ENCODE results near the gene DSEL. TPM values are rescaled to one million over a fixed set of nuclear protein-coding genes. Genes with fewer than 3 reads are reported as not detected.

DSEL gene
- total and polyA plus RNA-seq, 10 donors: 0.22 to 8.0 (median 4.7) TPM

DNA sequence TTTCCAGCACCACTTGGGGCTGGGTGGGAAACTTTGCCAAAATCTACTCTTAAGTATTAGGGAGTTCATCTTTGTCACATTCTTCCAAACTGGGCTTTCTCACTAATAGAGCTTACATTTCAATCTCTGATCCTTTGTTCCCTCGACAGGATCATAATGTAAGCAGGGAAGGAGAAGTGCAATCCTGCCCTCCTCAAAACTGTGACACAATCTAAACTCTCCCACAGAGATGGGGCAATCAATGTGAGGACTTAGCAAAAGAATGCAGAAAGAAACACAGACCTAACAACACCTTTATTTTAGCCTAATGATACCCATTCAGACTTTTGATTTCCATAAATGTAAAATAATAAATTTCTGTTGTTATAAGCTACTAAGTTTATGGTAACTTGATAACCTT lies 40.8 kb downstream of the DSEL start:
- TF ChIP-seq POLR2AphosphoS5 (IDR thresholded peaks at IDR 0.05) (no peak), CTCF (IDR thresholded peaks at IDR 0.05 in 8 of 11, conservative IDR thresholded peaks at IDR 0.05 in 3 of 11) (no peak), POLR2A (IDR thresholded peaks at IDR 0.05) (no peak)
- no peaks in the 10 kb centered on the region for H3K36me3 ChIP-seq
- no peak overlapping the region for H3K4me3 ChIP-seq
- H3K4me1 ChIP-seq: no peaks in the 10 kb centered on the region
- no peak for DNase-seq
- 25 to 50% (median 37%) methylated on average over 1 of the region's 1 CpG for WGBS, 5 donors
- intact Hi-C loops (cut with DNase I; ENCODE audit: low total_unique reads): no loop called here
- peaks cover 0 to 4% (median 0%) of the 10 kb centered on the region in 8 donors for H3K9me3 ChIP-seq
- no peak overlapping the region for H3K27ac ChIP-seq
- H3K27me3 ChIP-seq (replicated peaks in 1 of 7): no peaks in the 10 kb centered on the region

GRCh38 chr18:67468038-67468437 lies 48.5 kb downstream of the DSEL start:
- Histone ChIP-seq H3K27me3 (replicated peaks in 1 of 7) (no peaks in the 10 kb centered on the region), H3K4me1 (no peaks in the 10 kb centered on the region), H3K4me3 (no peak overlapping the region), H3K27ac (no peak overlapping the region), H3K36me3 (no peaks in the 10 kb centered on the region), H3K9me3 (peaks cover 0 to 8% (median 0%) of the 10 kb centered on the region in 8 donors)
- no peak for TF ChIP-seq CTCF (IDR thresholded peaks at IDR 0.05 in 8 of 11, conservative IDR thresholded peaks at IDR 0.05 in 3 of 11)
- TF ChIP-seq POLR2A (IDR thresholded peaks at IDR 0.05): no peak
- TF ChIP-seq POLR2AphosphoS5 (IDR thresholded peaks at IDR 0.05): no peak
- DNase-seq: no peak
- intact Hi-C loops (cut with DNase I; ENCODE audit: low total_unique reads): no loop called here

GRCh38 chr18:67467188-67467587 lies 49.3 kb downstream of the DSEL start:
- peaks cover 0 to 12% (median 0%) of the 10 kb centered on the region in 8 donors for H3K9me3 ChIP-seq
- H3K27me3 ChIP-seq (replicated peaks in 1 of 7): no peaks in the 10 kb centered on the region
- no peak overlapping the region for H3K4me3 ChIP-seq
- no peak for DNase-seq
- no peaks in the 10 kb centered on the region for H3K4me1 ChIP-seq
- H3K36me3 ChIP-seq: no peaks in the 10 kb centered on the region
- WGBS, 5 donors: 64 to 85% (median 70%) methylated on average over 1 of the region's 1 CpG
- TF ChIP-seq POLR2A (IDR thresholded peaks at IDR 0.05) (no peak), CTCF (IDR thresholded peaks at IDR 0.05 in 8 of 11, conservative IDR thresholded peaks at IDR 0.05 in 3 of 11) (no peak), POLR2AphosphoS5 (IDR thresholded peaks at IDR 0.05) (no peak)
- no peak overlapping the region for H3K27ac ChIP-seq
- intact Hi-C loops (cut with DNase I; ENCODE audit: low total_unique reads): no loop called here

DNA sequence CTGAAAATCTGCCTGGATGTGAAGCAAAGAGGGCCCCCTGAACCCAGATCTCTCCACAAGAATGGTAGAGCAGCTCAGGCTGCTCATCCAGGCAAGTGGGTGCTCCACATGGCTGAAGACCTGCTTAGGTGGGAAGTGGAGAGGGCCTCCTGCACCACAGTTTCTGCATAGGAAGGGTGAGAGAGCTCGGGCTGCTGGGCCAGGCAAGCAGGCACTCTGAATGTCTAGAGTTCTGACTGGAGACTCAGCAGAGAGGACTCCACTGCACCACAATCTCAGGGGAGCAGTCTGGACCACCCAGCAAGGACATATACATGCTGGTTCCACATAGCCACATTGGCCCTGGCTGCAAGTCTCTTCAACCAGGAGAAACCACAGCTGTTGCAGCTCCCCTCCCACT lies 52.0 kb downstream of the DSEL start:
- Histone ChIP-seq H3K9me3 (peaks cover 0 to 12% (median 0%) of the 10 kb centered on the region in 8 donors), H3K4me1 (no peaks in the 10 kb centered on the region), H3K27ac (no peak overlapping the region), H3K27me3 (replicated peaks in 1 of 7) (no peaks in the 10 kb centered on the region), H3K36me3 (no peaks in the 10 kb centered on the region), H3K4me3 (no peak overlapping the region)
- intact Hi-C loops (cut with DNase I; ENCODE audit: low total_unique reads): no loop called here
- peak; percentile 52 for DNase-seq
- TF ChIP-seq CTCF (IDR thresholded peaks at IDR 0.05 in 8 of 11, conservative IDR thresholded peaks at IDR 0.05 in 3 of 11) (no peak), POLR2AphosphoS5 (IDR thresholded peaks at IDR 0.05) (no peak), POLR2A (IDR thresholded peaks at IDR 0.05) (no peak)
- WGBS, 5 donors: 60 to 89% (median 80%) methylated on average over 1 of the region's 1 CpG

Data from spleen (tissue), 11 donors.